Uterus (tissue), 2 donors: ENCODE data around the gene CPEB1.

Source experiments
- POLR2A ChIP-seq, 2 donors: fragments of 450-650 bp; IDR thresholded peaks; one replicate each; pipeline ENCODE4 v1.6.1; 2016; ENCODE audit warnings: antibody characterized with exemption in 2 of 2, mild to moderate bottlenecking in 1 of 2, moderate library complexity in 1 of 2
- TF ChIP-seq, protein P1 (sequence below), 4 experiments: fragments of 200-600 bp in 2 of 4; fragments of 450-650 bp in 2 of 4; sonication (generic) in 2 of 4; IDR thresholded peaks; one replicate each; pipeline ENCODE4 v1.5.1; 2016 to 2019; ENCODE audit warnings: antibody characterized with exemption in 4 of 4, mild to moderate bottlenecking in 2 of 4, moderate library complexity in 1 of 4

DNA sequence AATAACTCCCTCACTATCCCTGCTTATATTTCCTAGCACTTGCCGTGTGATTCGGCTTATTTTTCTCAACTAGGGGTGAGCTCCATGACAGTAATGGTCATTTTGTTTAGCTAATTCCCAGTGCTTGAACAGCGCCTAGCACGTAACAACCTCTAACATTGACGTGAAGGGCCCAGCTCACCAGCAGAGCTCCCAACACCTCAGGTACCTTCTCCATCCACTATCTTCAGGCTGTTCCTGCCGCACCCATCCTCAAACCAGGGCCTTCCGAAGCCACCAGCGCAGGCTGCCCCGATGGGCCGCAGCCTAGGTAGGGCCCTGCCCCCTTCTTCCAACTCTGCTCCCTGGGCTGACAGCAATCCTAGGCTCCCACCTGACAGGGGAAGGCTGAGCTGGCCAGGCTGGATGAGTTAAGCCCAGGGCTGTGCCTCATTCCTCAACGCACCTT, 106.2 kb downstream of the CPEB1 start:
- TF ChIP-seq, protein P1, sequence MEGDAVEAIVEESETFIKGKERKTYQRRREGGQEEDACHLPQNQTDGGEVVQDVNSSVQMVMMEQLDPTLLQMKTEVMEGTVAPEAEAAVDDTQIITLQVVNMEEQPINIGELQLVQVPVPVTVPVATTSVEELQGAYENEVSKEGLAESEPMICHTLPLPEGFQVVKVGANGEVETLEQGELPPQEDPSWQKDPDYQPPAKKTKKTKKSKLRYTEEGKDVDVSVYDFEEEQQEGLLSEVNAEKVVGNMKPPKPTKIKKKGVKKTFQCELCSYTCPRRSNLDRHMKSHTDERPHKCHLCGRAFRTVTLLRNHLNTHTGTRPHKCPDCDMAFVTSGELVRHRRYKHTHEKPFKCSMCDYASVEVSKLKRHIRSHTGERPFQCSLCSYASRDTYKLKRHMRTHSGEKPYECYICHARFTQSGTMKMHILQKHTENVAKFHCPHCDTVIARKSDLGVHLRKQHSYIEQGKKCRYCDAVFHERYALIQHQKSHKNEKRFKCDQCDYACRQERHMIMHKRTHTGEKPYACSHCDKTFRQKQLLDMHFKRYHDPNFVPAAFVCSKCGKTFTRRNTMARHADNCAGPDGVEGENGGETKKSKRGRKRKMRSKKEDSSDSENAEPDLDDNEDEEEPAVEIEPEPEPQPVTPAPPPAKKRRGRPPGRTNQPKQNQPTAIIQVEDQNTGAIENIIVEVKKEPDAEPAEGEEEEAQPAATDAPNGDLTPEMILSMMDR (IDR thresholded peaks at IDR 0.05) = no peak
- TF ChIP-seq POLR2A (IDR thresholded peaks at IDR 0.05) = no peak
